ENCODE measurements around the gene GMIP.

- TF ChIP-seq CTCF (IDR thresholded peaks at IDR 0.05; ENCODE audit: borderline replicate concordance, extremely low read depth, low read length, poor library complexity, severe bottlenecking) (no peak), EZH2 (IDR thresholded peaks at IDR 0.05; ENCODE audit: borderline replicate concordance, low read depth, low read length, severe bottlenecking) (no peak)
Observed at GRCh38 chr19:19653597-19654147, 10.2 kb upstream of the GMIP start.
